OCI-LY7 (cell line): ENCODE data around the gene SMARCC1. TPM values are rescaled to one million over a fixed set of nuclear protein-coding genes. Genes with fewer than 3 reads are reported as not detected.

Experiments used
- BruUV-seq: library from RNA; stranded (reverse); fragments of 400-500 nt; replicated peaks from 2 replicates; lab custom pipeline; 2021; lab: Mats Ljungman, UMichigan
- CTCF ChIA-PET: fragments of 300-600 bp; sonication (Branson Sonifier 250); formaldehyde crosslinking; loops from one replicate; lab custom pipeline; 2022; ENCODE audit warnings: antibody characterized with exemption; ENCODE audit not compliant: unreplicated experiment; lab: Charles Lee
- POLR2A ChIA-PET: fragments of 300-600 bp; sonication (Branson Sonifier 250); formaldehyde crosslinking; loops from one replicate; lab custom pipeline; 2022; ENCODE audit warnings: antibody characterized with exemption; lab: Charles Lee
- DNase-seq: peaks from one replicate; pipeline ENCODE4 v3.0.0-alpha.2; 2015; ENCODE audit warnings: low spot score
- H2AFZ ChIP-seq: fragments of 200-600 bp; sonication (generic), shearing (Covaris generic); 2 replicates; pipeline ENCODE4 v1.6.1; 2014; ENCODE audit warnings: mild to moderate bottlenecking, antibody characterized with exemption, low read length, moderate library complexity
- H3K27ac ChIP-seq: fragments of 200-600 bp; sonication (generic); 2 replicates; pipeline ENCODE4 v1.5.1; 2014; ENCODE audit warnings: mixed run types, low read depth, mild to moderate bottlenecking, moderate library complexity, low read length, inconsistent platforms; ENCODE audit not compliant: poor library complexity, severe bottlenecking
- H3K36me3 ChIP-seq: fragments of 200-600 bp; sonication (generic); 2 replicates; pipeline ENCODE4 v1.6.1; 2014; ENCODE audit warnings: mild to moderate bottlenecking, antibody characterized with exemption, low read length, moderate library complexity, mixed read lengths; ENCODE audit not compliant: insufficient read depth
- H3K4me1 ChIP-seq: fragments of 200-600 bp; sonication (generic); 2 replicates; pipeline ENCODE4 v1.5.1; 2014; ENCODE audit warnings: mild to moderate bottlenecking, low read length; ENCODE audit not compliant: insufficient read depth, poor library complexity, severe bottlenecking
- H3K4me2 ChIP-seq: fragments of 200-600 bp; sonication (generic); 2 replicates; pipeline ENCODE4 v1.6.1; 2014; ENCODE audit warnings: mild to moderate bottlenecking, low read length
- H3K4me3 ChIP-seq: fragments of 200-600 bp; sonication (generic); 2 replicates; pipeline ENCODE4 v1.5.1; 2014; ENCODE audit warnings: mild to moderate bottlenecking, low read depth, low read length; ENCODE audit not compliant: poor library complexity, severe bottlenecking
- H3K79me2 ChIP-seq: fragments of 200-600 bp; sonication (generic); 2 replicates; pipeline ENCODE4 v1.6.1; 2016; ENCODE audit warnings: low read depth, mild to moderate bottlenecking, low read length, moderate library complexity, mixed read lengths; ENCODE audit not compliant: insufficient read depth
- H3K9me2 ChIP-seq: fragments of 200-600 bp; sonication (generic); 2 replicates; pipeline ENCODE4 v1.6.1; 2016; ENCODE audit warnings: mild to moderate bottlenecking, low read length, mixed read lengths; ENCODE audit not compliant: insufficient read depth
- H3K9me3 ChIP-seq: fragments of 200-600 bp; sonication (generic); 2 replicates; pipeline ENCODE4 v1.6.1; 2014; ENCODE audit warnings: mild to moderate bottlenecking, mixed run types, low read length, mixed read lengths
- H4K20me1 ChIP-seq: fragments of 200-600 bp; sonication (generic); 2 replicates; pipeline ENCODE4 v1.6.1; 2014; ENCODE audit warnings: mild to moderate bottlenecking, antibody characterized with exemption, low read length, moderate library complexity, mixed read lengths; ENCODE audit not compliant: insufficient read depth
- EZH2phosphoT487 ChIP-seq: fragments of 200-600 bp; sonication (generic); IDR thresholded peaks from 2 replicates; pipeline ENCODE4 v1.6.1; 2018; ENCODE audit warnings: low read depth, borderline replicate concordance, mild to moderate bottlenecking, mixed run types, antibody characterized with exemption, low read length, moderate library complexity, mixed read lengths
- intact Hi-C: fragments of 100-400 bp; cut with micrococcal nuclease; formaldehyde crosslinking; loops from one replicate; pipeline ENCODE4 v1.10.0; 2022; ENCODE audit not compliant: unreplicated experiment
- total RNA-seq, 2 experiments: library from RNA; depleted of rRNA in 1 of 2; stranded (reverse); fragments of >200 nt in 1 of 2; shearing (Covaris generic) in 1 of 2; gene quantifications; 2 replicates each; pipeline ENCODE4 v1.2.3, GENCODE V29; 2014 to 2022
- TF ChIP-seq, protein P1 (sequence below): fragments of 200-600 bp; sonication (generic); conservative IDR thresholded peaks from 2 replicates; pipeline ENCODE4 v1.5.1; 2014; ENCODE audit warnings: mild to moderate bottlenecking, antibody characterized with exemption, low read length, moderate library complexity, mixed read lengths

The SMARCC1 gene
- total RNA-seq, 2 experiments from 2014 or later: 83.2 to 176 TPM

DNA sequence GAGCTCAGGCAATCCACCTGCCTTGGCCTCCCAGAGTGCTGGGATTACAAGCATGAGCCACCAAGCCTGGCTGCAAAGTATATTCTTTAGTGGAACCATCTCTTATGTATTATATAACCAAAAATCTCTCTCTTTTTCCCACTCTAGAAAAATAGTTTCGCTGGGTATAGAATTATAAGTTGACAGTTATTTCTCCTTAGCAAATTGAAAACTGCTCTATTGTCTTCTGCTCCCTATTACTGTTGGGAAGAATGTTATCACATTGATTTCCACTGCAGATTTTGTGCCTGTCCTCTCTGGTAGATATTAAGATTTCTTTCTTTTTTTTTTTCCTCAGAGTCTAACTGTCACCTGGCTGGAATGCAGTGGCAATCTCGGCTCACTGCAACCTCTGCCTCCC lies 11.0 kb upstream of the SMARCC1 start:
- H3K9me3 ChIP-seq: 0 out of 2 replicates have a peak, but pooled peaks cover 4% of the 10 kb centered on the region
- H2AFZ ChIP-seq: no peak overlapping the region
- no peak overlapping the region for H3K4me2 ChIP-seq
- peaks cover 11% of the 10 kb centered on the region for H3K4me1 ChIP-seq
- no peaks in the 10 kb centered on the region for H3K36me3 ChIP-seq
- no peaks in the 10 kb centered on the region for H3K79me2 ChIP-seq
- no peaks in the 10 kb centered on the region for H4K20me1 ChIP-seq
- no peak for TF ChIP-seq EZH2phosphoT487
- TF ChIP-seq, protein P1, sequence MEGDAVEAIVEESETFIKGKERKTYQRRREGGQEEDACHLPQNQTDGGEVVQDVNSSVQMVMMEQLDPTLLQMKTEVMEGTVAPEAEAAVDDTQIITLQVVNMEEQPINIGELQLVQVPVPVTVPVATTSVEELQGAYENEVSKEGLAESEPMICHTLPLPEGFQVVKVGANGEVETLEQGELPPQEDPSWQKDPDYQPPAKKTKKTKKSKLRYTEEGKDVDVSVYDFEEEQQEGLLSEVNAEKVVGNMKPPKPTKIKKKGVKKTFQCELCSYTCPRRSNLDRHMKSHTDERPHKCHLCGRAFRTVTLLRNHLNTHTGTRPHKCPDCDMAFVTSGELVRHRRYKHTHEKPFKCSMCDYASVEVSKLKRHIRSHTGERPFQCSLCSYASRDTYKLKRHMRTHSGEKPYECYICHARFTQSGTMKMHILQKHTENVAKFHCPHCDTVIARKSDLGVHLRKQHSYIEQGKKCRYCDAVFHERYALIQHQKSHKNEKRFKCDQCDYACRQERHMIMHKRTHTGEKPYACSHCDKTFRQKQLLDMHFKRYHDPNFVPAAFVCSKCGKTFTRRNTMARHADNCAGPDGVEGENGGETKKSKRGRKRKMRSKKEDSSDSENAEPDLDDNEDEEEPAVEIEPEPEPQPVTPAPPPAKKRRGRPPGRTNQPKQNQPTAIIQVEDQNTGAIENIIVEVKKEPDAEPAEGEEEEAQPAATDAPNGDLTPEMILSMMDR: no peak
- BruUV-seq: no TSS peak
- H3K27ac ChIP-seq: no peak overlapping the region
- ChIA-PET POLR2A (no interaction called here), CTCF (no interaction called here)
- intact Hi-C loops: no loop called here
- H3K9me2 ChIP-seq: no peaks in the 10 kb centered on the region
- no peak for DNase-seq
- no peak overlapping the region for H3K4me3 ChIP-seq

GRCh38 chr3:47791193-47791855 lies 9.6 kb upstream of the SMARCC1 start:
- no TSS peak for BruUV-seq
- DNase-seq: no peak
- peaks cover 11% of the 10 kb centered on the region for H3K4me1 ChIP-seq
- no peaks in the 10 kb centered on the region for H3K36me3 ChIP-seq
- ChIA-PET CTCF (no interaction called here), POLR2A (no interaction called here)
- intact Hi-C loops: no loop called here
- H2AFZ ChIP-seq: no peak overlapping the region
- no peak overlapping the region for H3K27ac ChIP-seq
- no peaks in the 10 kb centered on the region for H3K9me2 ChIP-seq
- 0 out of 2 replicates have a peak, but pooled peaks cover 4% of the 10 kb centered on the region for H3K9me3 ChIP-seq
- H3K79me2 ChIP-seq: no peaks in the 10 kb centered on the region
- H4K20me1 ChIP-seq: no peaks in the 10 kb centered on the region
- no peak for TF ChIP-seq EZH2phosphoT487
- TF ChIP-seq, protein P1: no peak
- H3K4me2 ChIP-seq: no peak overlapping the region
- no peak overlapping the region for H3K4me3 ChIP-seq

GRCh38 chr3:47783673-47784072 lies 2.0 kb upstream of the SMARCC1 start:
- CTCF ChIA-PET: no interaction called here
- DNase-seq: no peak

More at GRCh38 chr3:47783673-47784072, 2.0 kb upstream of the SMARCC1 start:
- Histone ChIP-seq H4K20me1 (peaks cover 10% of the 10 kb centered on the region; the same call in 1 of the 2 replicates), H3K36me3 (peaks cover 13% of the 10 kb centered on the region), H3K4me2 (peak overlapping the region; percentile 97), H3K9me3 (no peaks in the 10 kb centered on the region), H3K4me1 (peaks cover 34% of the 10 kb centered on the region), H3K27ac (no peak overlapping the region), H2AFZ (peak overlapping the region; percentile 38; the same call in 1 of the 2 replicates), H3K9me2 (no peaks in the 10 kb centered on the region), H3K79me2 (peaks cover 36% of the 10 kb centered on the region), H3K4me3 (peak overlapping the region; percentile 96)
- BruUV-seq: no TSS peak
- intact Hi-C loops: loop anchor here (5.0 kb wide), 1 partner anchor 519 kb away; the partner anchor contains the start of gene NME6
- POLR2A ChIA-PET: interaction anchor here (0.6 to 0.9 kb wide), 2 partner anchors 67 to 168 kb away, joined by 4 read pairs; no protein-coding TSS in a partner anchor
- TF ChIP-seq, protein P1: no peak
- no peak for TF ChIP-seq EZH2phosphoT487
